Uterus (tissue), 4 donors: Measurements from ENCODE around the gene ARHGAP10. TPM values are rescaled to one million over a fixed set of nuclear protein-coding genes. Genes with fewer than 3 reads are reported as not detected.

Experiments
- DNase-seq, 2 donors: peaks; one replicate each; pipeline ENCODE4 v3.0.0-alpha.2; 2019 to 2020
- H3K27ac ChIP-seq, 2 donors: fragments of 200-600 bp; sonication (generic); 1 replicate in 1 of 2; 2 replicates in 1 of 2; pipeline ENCODE4 v1.5.1; 2016 to 2018
- H3K27me3 ChIP-seq, 2 donors: fragments of 200-600 bp; sonication (generic); one replicate each; pipeline ENCODE4 v1.5.1; 2018 to 2019; ENCODE audit warnings: control low read depth in 1 of 2
- H3K36me3 ChIP-seq, 2 donors: fragments of 200-600 bp; sonication (generic); one replicate each; pipeline ENCODE4 v1.5.1; 2019; ENCODE audit warnings: control low read depth in 1 of 2
- H3K4me1 ChIP-seq, 2 donors: fragments of 200-600 bp; sonication (generic); one replicate each; pipeline ENCODE4 v1.5.1; 2018 to 2019; ENCODE audit warnings: control low read depth in 1 of 2
- H3K4me3 ChIP-seq, 2 donors: fragments of 200-600 bp; sonication (generic); 1 replicate in 1 of 2; 2 replicates in 1 of 2; pipeline ENCODE4 v1.5.1; 2018 to 2019; ENCODE audit warnings: mild to moderate bottlenecking in 1 of 2
- H3K9me3 ChIP-seq, 2 donors: fragments of 200-600 bp; sonication (generic); one replicate each; pipeline ENCODE4 v1.5.1; 2019; ENCODE audit warnings: control low read depth in 1 of 2
- POLR2A ChIP-seq, 2 donors: fragments of 450-650 bp; IDR thresholded peaks; one replicate each; pipeline ENCODE4 v1.6.1; 2016; ENCODE audit warnings: antibody characterized with exemption in 2 of 2, mild to moderate bottlenecking in 1 of 2, moderate library complexity in 1 of 2
- intact Hi-C: fragments of 100-400 bp; cut with DNase I; formaldehyde crosslinking; loops from one replicate; pipeline ENCODE4 v1.15.1; 2023; ENCODE audit warnings: low total_unique reads
- total RNA-seq, 4 donors: library from RNA; depleted of rRNA in 3 of 4; stranded (reverse); fragments of >200 nt in 3 of 4; gene quantifications; one replicate each; pipeline versions ENCODE4 v1.1.0 to v1.2.4, GENCODE V29; 2014 to 2023
- TF ChIP-seq, protein P1 (sequence below), 4 experiments: fragments of 200-600 bp in 2 of 4; fragments of 450-650 bp in 2 of 4; sonication (generic) in 2 of 4; IDR thresholded peaks; one replicate each; pipeline ENCODE4 v1.5.1; 2016 to 2019; ENCODE audit warnings: antibody characterized with exemption in 4 of 4, mild to moderate bottlenecking in 2 of 4, moderate library complexity in 1 of 4
- donor health status: DM: yes; HTN: yes; CAD: no.

ARHGAP10 gene
- total RNA-seq, 4 donors from 2014 or later, result 25.1 to 94.4 (median 54.4) TPM

DNA sequence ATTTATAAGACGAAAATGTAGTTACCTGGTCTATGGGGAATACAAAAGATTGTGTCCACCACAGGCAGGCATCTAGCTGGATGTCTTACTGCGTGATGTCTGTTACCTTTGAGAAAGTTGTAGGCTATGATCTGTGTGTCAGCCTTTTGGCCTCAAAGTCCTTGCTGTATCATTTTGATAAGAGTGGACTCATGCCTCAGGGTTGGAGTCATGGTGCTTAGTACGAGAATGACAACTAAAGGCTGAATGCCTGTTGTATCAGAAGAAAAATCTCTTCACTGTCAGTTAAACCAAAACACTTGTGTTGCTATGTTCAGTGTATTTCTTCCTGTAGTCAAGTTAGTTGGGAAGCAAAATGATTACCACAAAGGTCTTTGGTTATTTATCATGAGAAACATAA, 226.2 kb downstream of the ARHGAP10 start:
- Histone ChIP-seq H3K27ac (no peak overlapping the region), H3K27me3 (no peaks in the 10 kb centered on the region), H3K4me3 (no peak overlapping the region), H3K4me1 (no peaks in the 10 kb centered on the region), H3K9me3 (no peaks in the 10 kb centered on the region), H3K36me3 (no peaks in the 10 kb centered on the region)
- no peak for TF ChIP-seq POLR2A (IDR thresholded peaks at IDR 0.05)
- TF ChIP-seq, protein P1, sequence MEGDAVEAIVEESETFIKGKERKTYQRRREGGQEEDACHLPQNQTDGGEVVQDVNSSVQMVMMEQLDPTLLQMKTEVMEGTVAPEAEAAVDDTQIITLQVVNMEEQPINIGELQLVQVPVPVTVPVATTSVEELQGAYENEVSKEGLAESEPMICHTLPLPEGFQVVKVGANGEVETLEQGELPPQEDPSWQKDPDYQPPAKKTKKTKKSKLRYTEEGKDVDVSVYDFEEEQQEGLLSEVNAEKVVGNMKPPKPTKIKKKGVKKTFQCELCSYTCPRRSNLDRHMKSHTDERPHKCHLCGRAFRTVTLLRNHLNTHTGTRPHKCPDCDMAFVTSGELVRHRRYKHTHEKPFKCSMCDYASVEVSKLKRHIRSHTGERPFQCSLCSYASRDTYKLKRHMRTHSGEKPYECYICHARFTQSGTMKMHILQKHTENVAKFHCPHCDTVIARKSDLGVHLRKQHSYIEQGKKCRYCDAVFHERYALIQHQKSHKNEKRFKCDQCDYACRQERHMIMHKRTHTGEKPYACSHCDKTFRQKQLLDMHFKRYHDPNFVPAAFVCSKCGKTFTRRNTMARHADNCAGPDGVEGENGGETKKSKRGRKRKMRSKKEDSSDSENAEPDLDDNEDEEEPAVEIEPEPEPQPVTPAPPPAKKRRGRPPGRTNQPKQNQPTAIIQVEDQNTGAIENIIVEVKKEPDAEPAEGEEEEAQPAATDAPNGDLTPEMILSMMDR (IDR thresholded peaks at IDR 0.05), result no peak
- intact Hi-C loops, result no loop called here
- no peak for DNase-seq

DNA sequence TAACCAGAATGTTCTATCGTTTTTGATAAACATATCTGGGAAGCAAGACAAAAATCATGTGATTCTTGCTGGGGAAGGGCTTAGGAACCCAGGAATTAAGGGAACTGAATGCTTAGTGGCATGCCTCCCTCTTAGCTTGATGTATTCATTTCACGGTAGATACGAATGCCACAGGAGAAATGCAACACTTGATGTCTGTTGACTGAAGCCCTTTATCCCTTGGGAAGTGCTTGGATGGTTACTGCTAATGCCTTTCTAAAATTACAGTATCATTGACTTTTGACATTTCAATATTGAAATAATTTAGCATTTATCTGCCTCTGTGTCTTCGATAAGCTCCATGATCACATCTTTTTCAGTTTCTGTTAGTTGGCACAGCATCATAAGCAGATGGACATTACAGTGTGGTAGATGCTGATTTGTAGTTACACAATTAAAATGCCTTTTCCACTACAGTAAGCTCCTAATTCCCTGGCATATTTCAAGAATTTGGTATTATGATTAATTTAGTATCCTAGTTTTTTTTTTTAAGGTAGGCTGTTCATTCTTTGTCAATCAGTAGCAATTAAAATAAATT, 226.7 kb downstream of the ARHGAP10 start:
- Histone ChIP-seq H3K9me3 (no peaks in the 10 kb centered on the region), H3K27me3 (no peaks in the 10 kb centered on the region), H3K4me1 (no peaks in the 10 kb centered on the region), H3K36me3 (no peaks in the 10 kb centered on the region), H3K4me3 (no peak overlapping the region), H3K27ac (no peak overlapping the region)
- no peak for TF ChIP-seq POLR2A (IDR thresholded peaks at IDR 0.05)
- TF ChIP-seq, protein P1 (IDR thresholded peaks at IDR 0.05), result no peak
- DNase-seq, result no peak
- intact Hi-C loops, result no loop called here

DNA sequence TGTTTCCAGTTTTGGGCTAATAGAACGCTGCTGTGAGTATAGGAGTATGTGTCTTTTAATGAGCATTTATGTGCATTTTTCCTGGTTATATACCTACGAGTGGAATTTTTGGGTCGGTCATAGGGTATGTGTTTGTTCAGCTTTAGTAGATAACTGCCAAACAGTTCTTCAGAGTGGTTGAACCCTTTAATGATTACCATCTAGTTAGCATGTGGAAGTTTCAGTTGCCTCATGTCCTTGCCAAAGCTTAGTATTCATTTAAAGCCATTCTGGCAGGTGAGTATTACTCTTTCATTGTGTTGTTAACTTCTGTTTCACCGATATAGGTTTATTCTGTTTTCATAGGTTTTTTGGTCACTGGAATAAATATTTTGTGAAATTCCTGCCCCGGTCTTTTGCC, 229.1 kb downstream of the ARHGAP10 start:
- Histone ChIP-seq H3K4me3 (no peak overlapping the region), H3K27ac (no peak overlapping the region), H3K4me1 (no peaks in the 10 kb centered on the region), H3K9me3 (no peaks in the 10 kb centered on the region), H3K27me3 (no peaks in the 10 kb centered on the region), H3K36me3 (no peaks in the 10 kb centered on the region)
- intact Hi-C loops, result no loop called here
- DNase-seq, result no peak
- TF ChIP-seq, protein P1 (IDR thresholded peaks at IDR 0.05), result no peak
- TF ChIP-seq POLR2A (IDR thresholded peaks at IDR 0.05), result no peak

DNA sequence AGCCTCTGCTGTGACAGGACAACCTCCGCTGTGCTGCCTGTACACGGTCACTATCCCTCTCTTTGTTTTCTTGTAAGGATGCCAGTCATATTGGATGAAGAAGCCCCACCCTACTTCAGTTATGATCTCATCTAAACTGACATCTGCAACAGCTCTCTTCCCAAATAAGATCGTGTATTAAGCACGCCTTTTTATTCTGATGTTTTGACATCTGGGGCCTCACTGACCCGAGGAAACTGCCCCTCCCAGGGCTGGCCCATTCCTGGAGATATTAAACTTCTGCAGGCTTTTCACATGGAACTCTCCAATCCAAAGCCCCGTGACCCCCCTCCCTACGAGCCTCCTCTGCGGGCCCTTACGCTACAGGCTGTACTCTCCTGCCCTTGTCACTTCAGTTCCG, 232.0 kb downstream of the ARHGAP10 start:
- intact Hi-C loops, result no loop called here

DNA sequence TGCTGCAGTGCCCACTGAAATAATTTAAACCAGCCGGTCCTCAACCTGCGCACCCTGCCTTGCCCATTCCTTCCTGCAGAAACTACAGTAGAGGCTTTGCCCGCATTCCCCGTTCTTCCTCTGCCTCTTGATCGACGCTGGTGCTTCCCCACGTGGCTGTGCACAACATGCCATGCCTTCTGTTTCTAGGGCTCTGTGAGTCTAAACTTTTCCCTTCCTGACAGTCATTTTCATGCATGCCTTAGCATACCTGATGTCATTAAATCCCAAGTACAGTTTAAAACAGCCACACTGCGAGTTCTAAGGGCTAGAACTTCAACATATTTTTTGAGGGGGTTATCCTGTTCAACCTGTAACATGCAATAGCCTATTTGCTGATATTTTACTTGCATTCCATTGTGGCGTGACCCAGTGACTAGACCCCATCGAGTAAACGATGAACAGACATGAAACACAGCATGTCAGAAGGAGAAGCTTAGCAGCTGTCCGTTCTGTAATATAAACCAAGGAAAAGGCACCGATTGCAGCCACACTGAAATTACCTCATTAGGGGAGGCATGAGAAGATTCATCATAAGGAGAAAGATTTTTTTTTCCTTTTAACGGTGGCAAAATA, 232.5 kb downstream of the ARHGAP10 start:
- no peak overlapping the region for H3K4me3 ChIP-seq
- no peak overlapping the region for H3K27ac ChIP-seq
- DNase-seq, result no peak
- no peaks in the 10 kb centered on the region for H3K9me3 ChIP-seq
- TF ChIP-seq POLR2A (IDR thresholded peaks at IDR 0.05), result no peak
- TF ChIP-seq, protein P1 (IDR thresholded peaks at IDR 0.05), result no peak
- no peaks in the 10 kb centered on the region for H3K4me1 ChIP-seq
- intact Hi-C loops, result no loop called here
- H3K36me3 ChIP-seq, result no peaks in the 10 kb centered on the region
- H3K27me3 ChIP-seq, result no peaks in the 10 kb centered on the region

More for the DNA sequence above, 232.0 kb downstream of the ARHGAP10 start:
- Histone ChIP-seq H3K4me1 (no peaks in the 10 kb centered on the region), H3K9me3 (no peaks in the 10 kb centered on the region), H3K27me3 (no peaks in the 10 kb centered on the region), H3K4me3 (no peak overlapping the region), H3K36me3 (no peaks in the 10 kb centered on the region), H3K27ac (no peak overlapping the region)
- no peak for TF ChIP-seq POLR2A (IDR thresholded peaks at IDR 0.05)
- no peak for DNase-seq
